ENCODE data around the gene ATPAF2.

ATPAF2 gene

GRCh38 chr17:17987901-17988300, 51.1 kb downstream of the ATPAF2 start:
- DNase-seq (ENCODE audit: extremely low read depth, low read depth): no peak
- no peak for TF ChIP-seq CTCF (IDR thresholded peaks at IDR 0.05; ENCODE audit: low read depth, low read length)

GRCh38 chr17:17987187-17987896, 51.6 kb downstream of the ATPAF2 start:
- no peak for DNase-seq (ENCODE audit: extremely low read depth, low read depth)
- TF ChIP-seq CTCF (IDR thresholded peaks at IDR 0.05; ENCODE audit: low read depth, low read length): no peak

- DNase-seq (ENCODE audit: extremely low read depth, low read depth): no peak
- no peak; the same call in 1 of the 2 replicates for TF ChIP-seq CTCF (IDR thresholded peaks at IDR 0.05; ENCODE audit: low read depth, low read length)
These were observed 53.4 kb downstream of the ATPAF2 start for GRCh38 chr17:17985555-17985954.

- no peak for TF ChIP-seq CTCF (IDR thresholded peaks at IDR 0.05; ENCODE audit: low read depth, low read length)
- no peak for DNase-seq (ENCODE audit: extremely low read depth, low read depth)
These were observed 53.8 kb downstream of the ATPAF2 start for GRCh38 chr17:17985153-17985552.

GRCh38 chr17:17983776-17984175, 55.2 kb downstream of the ATPAF2 start:
- TF ChIP-seq CTCF (IDR thresholded peaks at IDR 0.05; ENCODE audit: low read depth, low read length): no peak
- DNase-seq (ENCODE audit: extremely low read depth, low read depth): no peak

GRCh38 chr17:17983376-17983775, 55.6 kb downstream of the ATPAF2 start:
- no peak for DNase-seq (ENCODE audit: extremely low read depth, low read depth)
- no peak for TF ChIP-seq CTCF (IDR thresholded peaks at IDR 0.05; ENCODE audit: low read depth, low read length)

- no peak for DNase-seq (ENCODE audit: extremely low read depth, low read depth)
These were observed 56.2 kb downstream of the ATPAF2 start for GRCh38 chr17:17982801-17983200.

More at GRCh38 chr17:17982801-17983200, 56.2 kb downstream of the ATPAF2 start:
- TF ChIP-seq CTCF (IDR thresholded peaks at IDR 0.05; ENCODE audit: low read depth, low read length): no peak

Data from AG09319 (cell line).